Neutrophil (primary cell): ENCODE measurements around the gene CELF2.

Experiments used
- H3K27ac ChIP-seq: fragments of 200-600 bp; sonication (generic); 2 replicates; pipeline ENCODE4 v1.5.1; 2016; ENCODE audit warnings: mild to moderate bottlenecking, moderate library complexity
- H3K27me3 ChIP-seq: fragments of 200-600 bp; sonication (generic); 2 replicates; pipeline ENCODE4 v1.6.0; 2016; ENCODE audit warnings: mild to moderate bottlenecking
- H3K36me3 ChIP-seq: fragments of 200-600 bp; sonication (generic); 2 replicates; pipeline ENCODE4 v1.5.1; 2017
- H3K4me1 ChIP-seq, 2 experiments: fragments of 200-600 bp in 1 of 2; sonication (generic) in 1 of 2; 1 replicate in 1 of 2; 2 replicates in 1 of 2; pipeline versions ENCODE4 v1.5.1 to v1.6.1; 2013 to 2016; ENCODE audit warnings: low read depth in 1 of 2, low read length in 1 of 2, mild to moderate bottlenecking in 1 of 2, moderate library complexity in 1 of 2; ENCODE audit not compliant: control insufficient read depth in 1 of 2, insufficient read depth in 1 of 2
- H3K4me3 ChIP-seq, 2 experiments: fragments of 200-600 bp in 1 of 2; sonication (generic) in 1 of 2; 1 replicate in 1 of 2; 2 replicates in 1 of 2; pipeline ENCODE4 v1.5.1; 2013 to 2016; ENCODE audit warnings: low read depth in 1 of 2, low read length in 1 of 2, mild to moderate bottlenecking in 1 of 2, moderate library complexity in 1 of 2
- H3K9me3 ChIP-seq: fragments of 200-600 bp; sonication (generic); 2 replicates; pipeline ENCODE4 v1.5.1; 2016
- CTCF ChIP-seq: fragments of 200-600 bp; sonication (generic); IDR thresholded peaks from 2 replicates; pipeline ENCODE4 v1.5.1; 2016; ENCODE audit warnings: antibody characterized with exemption

Gene CELF2

DNA sequence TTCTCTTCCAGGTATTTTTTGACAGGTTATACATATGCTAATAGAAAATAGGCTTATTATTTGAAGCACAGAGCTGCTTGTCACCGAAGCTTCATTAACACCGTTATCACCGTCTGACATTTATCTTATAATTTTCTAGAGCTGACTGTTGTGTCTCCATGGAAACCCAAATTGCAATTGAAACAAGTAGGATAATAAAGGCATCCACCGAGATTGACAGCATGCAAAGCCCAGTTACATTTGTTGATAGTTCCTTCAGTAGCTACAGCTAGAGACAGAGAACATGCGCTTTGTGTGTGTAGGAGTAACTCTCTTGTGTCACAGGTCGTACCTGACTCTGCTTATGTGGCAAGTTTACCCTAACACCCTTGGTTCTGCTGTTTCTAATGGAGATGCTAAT is 135.6 kb downstream of the CELF2 start:
- Histone ChIP-seq H3K4me1 (peaks cover 41 to 44% of the 10 kb centered on the region in 2 experiments), H3K27me3 (no peaks in the 10 kb centered on the region), H3K9me3 (no peaks in the 10 kb centered on the region), H3K4me3 (no peak overlapping the region), H3K27ac (no peak overlapping the region), H3K36me3 (no peaks in the 10 kb centered on the region)
- TF ChIP-seq CTCF: no peak

- Histone ChIP-seq H3K36me3 (no peaks in the 10 kb centered on the region), H3K4me1 (peaks cover 41 to 44% of the 10 kb centered on the region in 2 experiments), H3K9me3 (no peaks in the 10 kb centered on the region), H3K4me3 (no peak overlapping the region), H3K27ac (no peak overlapping the region), H3K27me3 (no peaks in the 10 kb centered on the region)
- no peak for TF ChIP-seq CTCF
Measured at GRCh38 chr10:11153766-11154165, 136.1 kb downstream of the CELF2 start.

GRCh38 chr10:11154333-11154732 is 136.7 kb downstream of the CELF2 start:
- H3K4me1 ChIP-seq: peaks cover 37 to 43% of the 10 kb centered on the region in 2 experiments
- no peaks in the 10 kb centered on the region for H3K9me3 ChIP-seq
- H3K4me3 ChIP-seq: no peak overlapping the region
- no peak overlapping the region for H3K27ac ChIP-seq
- H3K36me3 ChIP-seq: no peaks in the 10 kb centered on the region
- no peaks in the 10 kb centered on the region for H3K27me3 ChIP-seq
- TF ChIP-seq CTCF: no peak

DNA sequence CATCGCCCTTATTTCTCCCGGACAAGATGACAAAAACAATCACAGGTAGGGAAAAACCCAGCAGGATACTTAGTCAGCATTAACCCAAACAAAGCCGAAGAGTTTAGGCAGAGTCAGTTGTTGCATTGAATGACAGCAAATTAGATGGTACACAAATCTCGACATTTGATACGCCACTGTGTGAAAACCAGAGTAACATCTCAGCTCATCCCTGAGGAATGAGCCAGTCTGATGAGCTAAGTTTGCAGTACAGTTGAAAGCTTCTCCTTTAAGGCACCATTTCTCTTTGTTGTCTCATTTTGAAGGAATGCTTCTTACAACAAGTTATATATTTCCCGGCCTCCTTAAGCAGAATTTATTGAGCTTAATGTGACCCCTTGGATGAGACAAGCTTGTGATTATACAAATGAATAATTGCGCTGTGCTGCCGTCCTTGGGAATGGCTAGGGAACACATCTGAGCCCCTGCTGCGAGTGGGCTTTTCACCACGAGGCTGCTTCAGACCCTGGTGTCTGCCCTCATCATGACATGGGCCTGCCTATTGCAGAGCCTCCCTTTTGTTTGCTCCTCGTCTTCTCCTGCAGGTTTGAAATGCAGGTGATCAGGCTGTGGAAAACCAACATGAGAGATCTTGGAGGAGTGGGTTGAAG is 137.3 kb downstream of the CELF2 start:
- Histone ChIP-seq H3K9me3 (no peaks in the 10 kb centered on the region), H3K4me3 (no peak overlapping the region), H3K27ac (no peak overlapping the region), H3K36me3 (no peaks in the 10 kb centered on the region), H3K27me3 (no peaks in the 10 kb centered on the region), H3K4me1 (peaks cover 37 to 43% of the 10 kb centered on the region in 2 experiments)
- TF ChIP-seq CTCF: no peak

GRCh38 chr10:11156480-11156879 is 138.8 kb downstream of the CELF2 start:
- no peaks in the 10 kb centered on the region for H3K9me3 ChIP-seq
- H3K4me1 ChIP-seq: peaks cover 42 to 49% of the 10 kb centered on the region in 2 experiments

More at GRCh38 chr10:11156480-11156879, 138.8 kb downstream of the CELF2 start:
- no peak for TF ChIP-seq CTCF
- Histone ChIP-seq H3K4me3 (no peak overlapping the region), H3K36me3 (no peaks in the 10 kb centered on the region), H3K27ac (no peak overlapping the region), H3K27me3 (no peaks in the 10 kb centered on the region)
